GM23338 (cell line): ENCODE measurements around the gene HIVEP3. TPM values are rescaled to one million over a fixed set of nuclear protein-coding genes. Genes with fewer than 3 reads are reported as not detected.
A peak's percentile ranks its signal among the peaks of the same experiment; 100 is the strongest.

Experiments used
- ATAC-seq: fragments of 200-7000 bp; cut with Tn5 transposase; 3 replicates; pipeline ENCODE4 v1.9.1; 2020
- DNase-seq: peaks from one replicate; pipeline ENCODE4 v3.0.0-alpha.2; 2015; ENCODE audit warnings: low spot score
- H2AFZ ChIP-seq: fragments of 200-600 bp; sonication (generic); 2 replicates; pipeline ENCODE4 v1.8.0; 2016; ENCODE audit warnings: antibody characterized with exemption, mild to moderate bottlenecking, moderate library complexity
- H3F3A ChIP-seq: fragments of 200-600 bp; sonication (generic); replicated peaks from 2 replicates; pipeline ENCODE4 v1.8.0; 2017; ENCODE audit warnings: antibody characterized with exemption, mixed run types, low read depth
- H3K27ac ChIP-seq: fragments of 200-600 bp; sonication (generic); 2 replicates; pipeline ENCODE4 v1.6.1; 2016; ENCODE audit warnings: low read depth
- H3K27me3 ChIP-seq: fragments of 200-600 bp; sonication (generic); 2 replicates; pipeline ENCODE4 v1.8.0; 2016; ENCODE audit warnings: mild to moderate bottlenecking, mixed run types, moderate library complexity; ENCODE audit not compliant: insufficient read depth
- H3K36me3 ChIP-seq: fragments of 200-600 bp; sonication (generic); 2 replicates; pipeline ENCODE4 v1.8.0; 2016; ENCODE audit warnings: mild to moderate bottlenecking; ENCODE audit not compliant: insufficient read depth
- H3K4me1 ChIP-seq: fragments of 200-600 bp; sonication (generic); 2 replicates; pipeline ENCODE4 v1.8.0; 2016; ENCODE audit warnings: mild to moderate bottlenecking, moderate library complexity; ENCODE audit not compliant: insufficient read depth
- H3K4me2 ChIP-seq: fragments of 200-600 bp; sonication (generic); 2 replicates; pipeline ENCODE4 v1.7.1; 2017; ENCODE audit warnings: mixed run types
- H3K4me3 ChIP-seq: fragments of 200-600 bp; sonication (generic); 2 replicates; pipeline ENCODE4 v1.6.1; 2016; ENCODE audit warnings: mixed run types
- H3K79me2 ChIP-seq: fragments of 200-600 bp; sonication (generic); replicated peaks from 2 replicates; pipeline ENCODE4 v1.8.0; 2017; ENCODE audit warnings: mild to moderate bottlenecking; ENCODE audit not compliant: insufficient read depth
- H3K9me2 ChIP-seq: fragments of 200-600 bp; sonication (generic); 2 replicates; pipeline ENCODE4 v1.8.0; 2017; ENCODE audit not compliant: insufficient read depth
- H4K20me1 ChIP-seq: fragments of 200-600 bp; sonication (generic); replicated peaks from 2 replicates; pipeline ENCODE4 v1.8.0; 2017; ENCODE audit warnings: mild to moderate bottlenecking; ENCODE audit not compliant: insufficient read depth
- H3K27ac Mint-ChIP-seq: 2 replicates; pipeline ENCODE4 v1.8.0; 2020; ENCODE audit warnings: inconsistent platforms, mild to moderate bottlenecking, moderate library complexity, mixed read lengths
- H3K27me3 Mint-ChIP-seq: 3 replicates; pipeline ENCODE4 v1.8.0; 2022; ENCODE audit warnings: low read depth, mild to moderate bottlenecking, moderate library complexity, mixed read lengths, inconsistent platforms; ENCODE audit not compliant: insufficient read depth, poor library complexity
- H3K36me3 Mint-ChIP-seq: 3 replicates; pipeline ENCODE4 v1.8.0; 2021; ENCODE audit warnings: low read depth, mild to moderate bottlenecking, inconsistent platforms, moderate library complexity, mixed read lengths
- H3K4me1 Mint-ChIP-seq: 3 replicates; pipeline ENCODE4 v1.8.0; 2020; ENCODE audit warnings: mild to moderate bottlenecking, inconsistent platforms, mixed read lengths
- H3K4me3 Mint-ChIP-seq: 3 replicates; pipeline ENCODE4 v1.8.0; 2021; ENCODE audit warnings: moderate library complexity, mild to moderate bottlenecking, inconsistent platforms, mixed read lengths
- H3K9me3 Mint-ChIP-seq: 3 replicates; pipeline ENCODE4 v1.8.0; 2020; ENCODE audit warnings: moderate library complexity, mild to moderate bottlenecking, inconsistent platforms, mixed read lengths
- CREB1 ChIP-seq: fragments of 250-450 bp; sonication (Bioruptor Pico); IDR thresholded peaks from 2 replicates; pipeline ENCODE4 v1.5.0; 2020; ENCODE audit warnings: low read depth, mild to moderate bottlenecking, moderate library complexity
- CTCF ChIP-seq, 2 experiments: fragments of 200-600 bp in 1 of 2; sonication (generic) in 1 of 2; conservative IDR thresholded peaks; 2 replicates each; pipeline versions ENCODE4 v1.5.1 to v1.6.1; 2016 to 2017; ENCODE audit warnings: antibody characterized with exemption in 2 of 2, low read depth in 2 of 2, mild to moderate bottlenecking in 2 of 2, moderate library complexity in 1 of 2
- ETS1 ChIP-seq: IDR thresholded peaks from 2 replicates; pipeline ENCODE4 v1.6.1; 2016; ENCODE audit warnings: antibody characterized with exemption
- EZH2 ChIP-seq: fragments of 200-600 bp; sonication (generic); IDR thresholded peaks from one replicate; pipeline ENCODE4 v1.8.0; 2017; ENCODE audit warnings: antibody characterized with exemption, mild to moderate bottlenecking, low read depth; ENCODE audit not compliant: unreplicated experiment
- EZH2phosphoT487 ChIP-seq: fragments of 200-600 bp; sonication (generic); IDR thresholded peaks from one replicate; pipeline ENCODE4 v1.8.1; 2018; ENCODE audit warnings: antibody characterized with exemption; ENCODE audit not compliant: unreplicated experiment
- JUNB ChIP-seq: IDR thresholded peaks from one replicate; pipeline ENCODE4 v1.6.1; 2016; ENCODE audit warnings: antibody characterized with exemption; ENCODE audit not compliant: unreplicated experiment
- REST ChIP-seq: IDR thresholded peaks from one replicate; pipeline ENCODE4 v1.6.1; 2018; ENCODE audit warnings: antibody characterized with exemption; ENCODE audit not compliant: unreplicated experiment
- ZNF114 ChIP-seq: fragments of 250-450 bp; sonication (Bioruptor Pico); IDR thresholded peaks from 2 replicates; pipeline ENCODE4 v1.5.0; 2020; ENCODE audit warnings: mild to moderate bottlenecking, moderate library complexity
- ZNF331 ChIP-seq: fragments of 250-450 bp; sonication (Bioruptor Pico); IDR thresholded peaks from 2 replicates; pipeline ENCODE4 v1.5.0; 2020; ENCODE audit warnings: low read depth, mild to moderate bottlenecking, moderate library complexity
- ZNF462 ChIP-seq: fragments of 250-450 bp; sonication (Bioruptor Pico); IDR thresholded peaks from 2 replicates; pipeline ENCODE4 v1.5.0; 2020; ENCODE audit warnings: mild to moderate bottlenecking, moderate library complexity
- polyA plus RNA-seq: library from polyadenylated mRNA; unstranded; fragments of >200 nt; fragmentation: Nextera tagmentation; extraction: Ambion mirVana; gene quantifications from 2 replicates; pipeline ENCODE4 v1.2.1, GENCODE V29; 2016
- total RNA-seq: library from RNA; depleted of rRNA; stranded (reverse); fragments of >200 nt; shearing (Covaris generic); gene quantifications from 2 replicates; pipeline ENCODE4 v1.2.3, GENCODE V29; 2014

Gene HIVEP3
- total and polyA plus RNA-seq, 2 experiments from 2014 or later: 0.14 to 0.24 TPM

- ATAC-seq (no peak), DNase-seq (no peak)
- H3K27ac ChIP-seq: no peak overlapping the region
- H3K27me3 ChIP-seq: no peaks in the 10 kb centered on the region
- Mint-ChIP-seq H3K27ac (0 out of 2 replicates have a peak overlapping the region, but pooled peaks have one; percentile 53), H3K36me3 (no peaks in the 10 kb centered on the region), H3K9me3 (no peaks in the 10 kb centered on the region), H3K4me3 (no peak overlapping the region), H3K4me1 (peaks cover 7% of the 10 kb centered on the region; the same call in 2 of the 3 replicates), H3K27me3 (peaks cover 5% of the 10 kb centered on the region)
- TF ChIP-seq CREB1 (CRISPR knock-in tag): no peak
- no peak for TF ChIP-seq JUNB
- TF ChIP-seq ZNF114: no peak
- TF ChIP-seq ETS1: no peak
- no peak for TF ChIP-seq EZH2phosphoT487
- no peak for TF ChIP-seq CTCF (conservative IDR thresholded peaks at IDR 0.05; ENCODE audit: low read depth in 2 of 2)
- TF ChIP-seq REST: no peak
- no peak for TF ChIP-seq ZNF462
- no peak for TF ChIP-seq ZNF331 (CRISPR knock-in tag)
- TF ChIP-seq EZH2: no peak
- no peaks in the 10 kb centered on the region for H3K79me2 ChIP-seq
- H3K36me3 ChIP-seq: no peaks in the 10 kb centered on the region
- 0 out of 2 replicates have a peak, but pooled peaks cover 3% of the 10 kb centered on the region for H3K9me2 ChIP-seq
- H3K4me1 ChIP-seq: no peaks in the 10 kb centered on the region
- H4K20me1 ChIP-seq: no peaks in the 10 kb centered on the region
- no peak overlapping the region for H3K4me2 ChIP-seq
- H3F3A ChIP-seq: no peaks in the 10 kb centered on the region
- no peak overlapping the region for H2AFZ ChIP-seq
- H3K4me3 ChIP-seq: no peak overlapping the region
Measured at GRCh38 chr1:41681331-41682098, 237.2 kb downstream of the HIVEP3 start.
